ENCODE results near the gene OLIG2. TPM values are rescaled to one million over a fixed set of nuclear protein-coding genes. Genes with fewer than 3 reads are reported as not detected.

Gene OLIG2
- total RNA-seq, 4 donors from 2014 or later: not detected

DNA sequence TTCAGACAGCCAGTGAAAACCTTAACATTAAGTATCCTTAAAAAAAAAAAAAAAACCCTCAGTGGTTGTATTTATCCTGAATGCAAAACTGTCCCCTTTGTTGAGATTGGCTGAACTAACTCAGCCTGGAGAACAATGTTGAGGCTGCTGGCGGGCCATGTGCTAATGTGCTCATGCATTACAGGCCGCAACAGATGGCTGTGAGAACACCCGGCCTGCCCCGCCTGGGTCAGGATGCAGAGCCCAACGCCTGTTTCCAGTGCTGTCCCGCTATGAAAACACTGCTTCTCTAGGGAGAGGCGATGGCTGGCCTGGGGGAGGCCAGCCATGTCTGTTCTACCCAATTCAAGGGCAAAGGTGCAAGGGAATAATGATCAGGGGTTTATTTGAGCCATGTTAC, 13.8 kb downstream of the OLIG2 start:
- TF ChIP-seq, protein P1, sequence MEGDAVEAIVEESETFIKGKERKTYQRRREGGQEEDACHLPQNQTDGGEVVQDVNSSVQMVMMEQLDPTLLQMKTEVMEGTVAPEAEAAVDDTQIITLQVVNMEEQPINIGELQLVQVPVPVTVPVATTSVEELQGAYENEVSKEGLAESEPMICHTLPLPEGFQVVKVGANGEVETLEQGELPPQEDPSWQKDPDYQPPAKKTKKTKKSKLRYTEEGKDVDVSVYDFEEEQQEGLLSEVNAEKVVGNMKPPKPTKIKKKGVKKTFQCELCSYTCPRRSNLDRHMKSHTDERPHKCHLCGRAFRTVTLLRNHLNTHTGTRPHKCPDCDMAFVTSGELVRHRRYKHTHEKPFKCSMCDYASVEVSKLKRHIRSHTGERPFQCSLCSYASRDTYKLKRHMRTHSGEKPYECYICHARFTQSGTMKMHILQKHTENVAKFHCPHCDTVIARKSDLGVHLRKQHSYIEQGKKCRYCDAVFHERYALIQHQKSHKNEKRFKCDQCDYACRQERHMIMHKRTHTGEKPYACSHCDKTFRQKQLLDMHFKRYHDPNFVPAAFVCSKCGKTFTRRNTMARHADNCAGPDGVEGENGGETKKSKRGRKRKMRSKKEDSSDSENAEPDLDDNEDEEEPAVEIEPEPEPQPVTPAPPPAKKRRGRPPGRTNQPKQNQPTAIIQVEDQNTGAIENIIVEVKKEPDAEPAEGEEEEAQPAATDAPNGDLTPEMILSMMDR (IDR thresholded peaks at IDR 0.05): no peak
- no peak for TF ChIP-seq POLR2AphosphoS5 (IDR thresholded peaks at IDR 0.05)
- TF ChIP-seq EP300 (IDR thresholded peaks at IDR 0.05): no peak
- no peak for TF ChIP-seq POLR2A (IDR thresholded peaks at IDR 0.05)
- H3K4me1 ChIP-seq: no peaks in the 10 kb centered on the region
- WGBS: 65% methylated on average over 7 of the region's 7 CpGs
- peaks cover 72% of the 10 kb centered on the region for H3K27me3 ChIP-seq
- no peaks in the 10 kb centered on the region for H3K36me3 ChIP-seq
- no peak overlapping the region for H3K4me3 ChIP-seq
- no peaks in the 10 kb centered on the region for H3K9me3 ChIP-seq
- no peak for DNase-seq (ENCODE audit: low spot score in 2 of 2)
- no peak overlapping the region for H3K27ac ChIP-seq

DNA sequence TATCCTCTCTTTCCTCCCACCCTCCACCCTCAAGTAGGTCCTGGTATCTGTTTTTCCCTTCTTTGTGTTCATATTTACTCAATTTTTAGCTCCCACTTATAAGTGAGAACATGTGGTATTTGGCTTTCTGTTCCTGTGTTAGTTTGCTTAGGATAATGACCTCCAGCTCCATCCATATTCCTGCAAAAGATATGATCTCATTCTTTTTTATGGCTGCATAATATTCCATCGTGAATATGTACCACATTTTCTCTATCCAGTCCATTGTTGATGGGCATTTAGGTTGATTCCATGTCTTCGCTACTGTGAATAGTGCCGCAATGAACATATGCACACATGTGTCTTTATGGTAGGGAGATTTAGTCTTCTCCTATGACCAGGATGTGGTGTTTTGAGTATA, 14.5 kb downstream of the OLIG2 start:
- Histone ChIP-seq H3K4me3 (no peak overlapping the region), H3K4me1 (no peaks in the 10 kb centered on the region), H3K27ac (no peak overlapping the region), H3K36me3 (no peaks in the 10 kb centered on the region), H3K27me3 (peaks cover 65% of the 10 kb centered on the region), H3K9me3 (no peaks in the 10 kb centered on the region)
- 95% methylated on average over 3 of the region's 3 CpGs for WGBS
- TF ChIP-seq EP300 (IDR thresholded peaks at IDR 0.05): no peak
- no peak for TF ChIP-seq POLR2A (IDR thresholded peaks at IDR 0.05)
- TF ChIP-seq, protein P1 (IDR thresholded peaks at IDR 0.05): no peak
- DNase-seq (ENCODE audit: low spot score in 2 of 2): no peak

DNA sequence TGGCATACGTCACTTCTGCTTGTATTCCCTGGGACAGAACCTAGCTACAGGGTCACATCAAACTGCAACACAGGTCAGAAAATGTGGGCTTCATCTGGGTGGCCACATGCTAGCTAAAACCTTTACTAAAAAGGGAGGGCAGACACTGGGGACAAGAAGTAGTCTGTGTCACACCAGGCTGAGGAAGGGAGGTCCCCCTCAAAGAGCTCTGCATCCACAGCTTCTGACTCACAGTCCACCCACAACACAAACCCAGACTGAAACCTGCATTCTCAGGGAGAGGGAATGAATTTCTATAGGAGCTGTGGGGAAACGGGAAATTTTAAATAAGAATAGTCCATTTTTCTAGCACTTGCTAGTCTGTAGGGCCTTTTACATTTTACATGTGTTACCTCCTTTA, 16.2 kb downstream of the OLIG2 start:
- no peak overlapping the region for H3K4me3 ChIP-seq
- WGBS: 55% methylated on average over 2 of the region's 2 CpGs

DNA sequence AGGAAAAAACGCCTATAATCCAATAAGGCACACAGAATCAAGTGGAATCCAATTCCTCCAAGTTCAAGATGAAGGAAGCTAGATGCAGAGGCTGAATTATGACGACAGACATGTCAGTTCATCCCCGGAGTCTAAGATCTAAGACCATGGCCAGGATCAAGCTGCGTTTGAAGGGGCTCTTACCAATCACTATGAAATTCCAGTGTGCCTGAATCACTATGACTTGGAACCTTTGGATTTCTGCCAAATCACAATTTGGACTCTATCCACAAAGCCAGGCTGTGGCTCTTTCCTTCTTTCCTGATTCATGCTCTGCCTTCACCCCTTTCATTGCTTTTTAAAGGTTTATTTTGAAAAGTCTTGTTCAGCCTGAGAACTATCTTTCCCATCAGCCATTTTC, 17.1 kb downstream of the OLIG2 start:
- Histone ChIP-seq H3K4me1 (no peaks in the 10 kb centered on the region), H3K4me3 (no peak overlapping the region), H3K27me3 (peaks cover 58% of the 10 kb centered on the region), H3K27ac (no peak overlapping the region), H3K9me3 (no peaks in the 10 kb centered on the region), H3K36me3 (no peaks in the 10 kb centered on the region)
- DNase-seq (ENCODE audit: low spot score in 2 of 2): no peak
- TF ChIP-seq POLR2A (IDR thresholded peaks at IDR 0.05) (no peak), EP300 (IDR thresholded peaks at IDR 0.05) (no peak), POLR2AphosphoS5 (IDR thresholded peaks at IDR 0.05) (no peak)
- TF ChIP-seq, protein P1 (IDR thresholded peaks at IDR 0.05): no peak
- 35% methylated on average over 4 of the region's 4 CpGs for WGBS

More for the DNA sequence above, 16.2 kb downstream of the OLIG2 start:
- H3K9me3 ChIP-seq: no peaks in the 10 kb centered on the region
- H3K4me1 ChIP-seq: no peaks in the 10 kb centered on the region
- peaks cover 60% of the 10 kb centered on the region for H3K27me3 ChIP-seq
- no peak overlapping the region for H3K27ac ChIP-seq
- H3K36me3 ChIP-seq: no peaks in the 10 kb centered on the region
- no peak for DNase-seq (ENCODE audit: low spot score in 2 of 2)
- no peak for TF ChIP-seq POLR2A (IDR thresholded peaks at IDR 0.05)
- TF ChIP-seq, protein P1 (IDR thresholded peaks at IDR 0.05): no peak
- TF ChIP-seq POLR2AphosphoS5 (IDR thresholded peaks at IDR 0.05): no peak
- no peak for TF ChIP-seq EP300 (IDR thresholded peaks at IDR 0.05)

DNA sequence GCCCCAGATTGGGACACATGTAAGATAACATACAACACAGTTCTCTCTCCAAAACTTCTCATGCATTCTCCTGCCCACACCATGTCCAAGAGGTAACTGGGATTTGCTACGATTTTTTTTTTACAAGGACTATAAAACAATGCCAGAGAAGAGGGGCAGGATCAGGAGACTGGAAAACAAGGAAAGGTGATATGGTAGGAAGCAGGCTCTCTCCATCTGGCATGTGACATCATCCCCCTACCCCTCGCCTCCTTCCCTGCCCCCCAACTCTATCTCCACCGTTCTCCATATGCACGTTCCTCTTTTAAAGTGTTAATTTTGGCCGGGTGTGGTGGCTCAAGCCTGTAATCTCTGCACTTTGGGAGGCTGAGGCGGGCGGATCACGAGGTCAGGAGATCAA, 20.7 kb downstream of the OLIG2 start:
- no peaks in the 10 kb centered on the region for H3K9me3 ChIP-seq
- H3K4me1 ChIP-seq: no peaks in the 10 kb centered on the region
- no peak overlapping the region for H3K4me3 ChIP-seq
- peaks cover 60% of the 10 kb centered on the region for H3K27me3 ChIP-seq
- no peaks in the 10 kb centered on the region for H3K36me3 ChIP-seq
- TF ChIP-seq POLR2AphosphoS5 (IDR thresholded peaks at IDR 0.05) (no peak), EP300 (IDR thresholded peaks at IDR 0.05) (no peak), POLR2A (IDR thresholded peaks at IDR 0.05) (no peak)
- TF ChIP-seq, protein P1 (IDR thresholded peaks at IDR 0.05): no peak
- DNase-seq (ENCODE audit: low spot score in 2 of 2): no peak
- WGBS: 69% methylated on average over 8 of the region's 8 CpGs
- H3K27ac ChIP-seq: no peak overlapping the region
